Suppressor macrophage (primary cell): Measurements from ENCODE around the gene UGT1A9.
"Not testable (repeated sequence)": the region's sequence is repeated elsewhere in the genome, so short reads cannot be mapped to it uniquely, and the experiment has no call there.

Experiments
- DNase-seq, 4 experiments: peaks; one replicate each; pipeline ENCODE4 v3.0.0-alpha.2; 2020 to 2022

Gene UGT1A9

GRCh38 chr2:233712611-233713261, 41.0 kb downstream of the UGT1A9 start, which contains the start of gene UGT1A5:
TSS of gene UGT1A5 (plus strand) at chr2:233712907. CDS start at chr2:233712992, 85 bp downstream.
- DNase-seq: no peak

- DNase-seq: no peak
Observed at GRCh38 chr2:233713262-233713615, 41.5 kb downstream of the UGT1A9 start.

- no peak for DNase-seq
Observed at GRCh38 chr2:233714121-233714520, 42.4 kb downstream of the UGT1A9 start.

GRCh38 chr2:233718552-233718951, 46.9 kb downstream of the UGT1A9 start, which contains the start of gene UGT1A4:
TSS of gene UGT1A4 (plus strand) at chr2:233718736. CDS start at chr2:233718821, 85 bp downstream.
- DNase-seq: no peak

GRCh38 chr2:233728723-233729301, 57.1 kb downstream of the UGT1A9 start, which contains the start of gene UGT1A3:
TSS of gene UGT1A3 (plus strand) at chr2:233729042. CDS start at chr2:233729127, 85 bp downstream.
- DNase-seq: no peak

- DNase-seq: not testable (repeated sequence)
Observed at GRCh38 chr2:233736868-233737653, 65.4 kb downstream of the UGT1A9 start.

- no peak for DNase-seq
Observed at GRCh38 chr2:233740870-233741269, 69.2 kb downstream of the UGT1A9 start.

- DNase-seq: no peak
Observed at GRCh38 chr2:233743464-233744259, 72.0 kb downstream of the UGT1A9 start.

- DNase-seq: no peak
Observed at GRCh38 chr2:233745073-233745755, 73.5 kb downstream of the UGT1A9 start.

GRCh38 chr2:233745838-233746237, 74.1 kb downstream of the UGT1A9 start:
- not testable (repeated sequence) for DNase-seq

GRCh38 chr2:233746475-233747282, 75.0 kb downstream of the UGT1A9 start:
- DNase-seq: no peak

GRCh38 chr2:233747283-233747544, 75.5 kb downstream of the UGT1A9 start:
- DNase-seq: no peak

- not testable (repeated sequence) for DNase-seq
Observed at GRCh38 chr2:233750689-233751088, 79.0 kb downstream of the UGT1A9 start.

GRCh38 chr2:233751212-233752009, 79.7 kb downstream of the UGT1A9 start:
- DNase-seq: not testable (repeated sequence)

GRCh38 chr2:233754872-233755611, 83.3 kb downstream of the UGT1A9 start:
- no peak for DNase-seq

GRCh38 chr2:233756429-233757081, 84.9 kb downstream of the UGT1A9 start:
- DNase-seq: no peak

GRCh38 chr2:233758141-233758540, 86.4 kb downstream of the UGT1A9 start:
- no peak for DNase-seq

GRCh38 chr2:233758849-233759248, 87.2 kb downstream of the UGT1A9 start:
- no peak for DNase-seq

- DNase-seq: no peak
Observed at GRCh38 chr2:233760043-233760442, 88.3 kb downstream of the UGT1A9 start, which contains the start of gene UGT1A1. TSS of gene UGT1A1 (plus strand) at chr2:233760270. CDS start at chr2:233760288, 18 bp downstream.
